ENCODE data around the gene LDLRAD1. TPM values are rescaled to one million over a fixed set of nuclear protein-coding genes. Genes with fewer than 3 reads are reported as not detected.

The LDLRAD1 gene
- total and polyA plus RNA-seq, 5 donors: not detected

GRCh38 chr1:53967409-53968124 lies 50.4 kb downstream of the LDLRAD1 start:
- ATAC-seq (peak; percentile 28 to 31), DNase-seq (no peak)
- intact Hi-C loops (cut with DNase I): no loop called here
- Histone ChIP-seq H3K27ac (ENCODE audit: low read length) (no peak overlapping the region), H3K4me1 (ENCODE audit: control insufficient read depth, insufficient read depth, low read length) (no peaks in the 10 kb centered on the region), H3K27me3 (ENCODE audit: control insufficient read depth, insufficient read depth) (no peaks in the 10 kb centered on the region), H3K9me3 (ENCODE audit: control insufficient read depth, low read length) (no peaks in the 10 kb centered on the region), H3K4me3 (ENCODE audit: low read length) (no peak overlapping the region)
- 71% methylated on average over 7 of the region's 7 CpGs for WGBS

- Histone ChIP-seq H3K4me1 (ENCODE audit: control insufficient read depth, insufficient read depth, low read length) (no peaks in the 10 kb centered on the region), H3K27me3 (ENCODE audit: control insufficient read depth, insufficient read depth) (no peaks in the 10 kb centered on the region), H3K4me3 (ENCODE audit: low read length) (no peak overlapping the region), H3K27ac (ENCODE audit: low read length) (no peak overlapping the region), H3K9me3 (ENCODE audit: control insufficient read depth, low read length) (no peaks in the 10 kb centered on the region)
- intact Hi-C loops (cut with DNase I): no loop called here
- DNase-seq (no peak), ATAC-seq (no peak)
- WGBS: 88% methylated on average over 3 of the region's 3 CpGs
These were observed 51.2 kb downstream of the LDLRAD1 start for GRCh38 chr1:53966794-53967193.

GRCh38 chr1:53964109-53964508 lies 53.9 kb downstream of the LDLRAD1 start:
- Histone ChIP-seq H3K27ac (ENCODE audit: low read length) (no peak overlapping the region), H3K27me3 (ENCODE audit: control insufficient read depth, insufficient read depth) (no peaks in the 10 kb centered on the region), H3K9me3 (ENCODE audit: control insufficient read depth, low read length) (no peaks in the 10 kb centered on the region), H3K4me3 (ENCODE audit: low read length) (no peak overlapping the region), H3K4me1 (ENCODE audit: control insufficient read depth, insufficient read depth, low read length) (no peaks in the 10 kb centered on the region)
- no peak for ATAC-seq
- 68% methylated on average over 5 of the region's 5 CpGs for WGBS
- intact Hi-C loops (cut with DNase I): loop anchor here in 1 of 4 donors (5.0 kb wide), 1 partner anchor 82 kb away; no protein-coding TSS in a partner anchor
- DNase-seq: no peak

GRCh38 chr1:53963460-53963859 lies 54.5 kb downstream of the LDLRAD1 start:
- H3K27ac ChIP-seq (ENCODE audit: low read length): no peak overlapping the region
- intact Hi-C loops (cut with DNase I): loop anchor here in 1 of 4 donors (5.0 kb wide), 1 partner anchor 81 kb away; no protein-coding TSS in a partner anchor
- DNase-seq (no peak), ATAC-seq (no peak)
- no peak overlapping the region for H3K4me3 ChIP-seq (ENCODE audit: low read length)
- H3K9me3 ChIP-seq (ENCODE audit: control insufficient read depth, low read length): no peaks in the 10 kb centered on the region
- H3K27me3 ChIP-seq (ENCODE audit: control insufficient read depth, insufficient read depth): no peaks in the 10 kb centered on the region
- WGBS: 86% methylated on average over 4 of the region's 4 CpGs
- no peaks in the 10 kb centered on the region for H3K4me1 ChIP-seq (ENCODE audit: control insufficient read depth, insufficient read depth, low read length)

GRCh38 chr1:53962395-53962794 lies 55.6 kb downstream of the LDLRAD1 start:
- H3K4me1 ChIP-seq (ENCODE audit: control insufficient read depth, insufficient read depth, low read length): peaks cover under 1% of the 10 kb centered on the region
- no peak overlapping the region for H3K27ac ChIP-seq (ENCODE audit: low read length)
- ATAC-seq (no peak), DNase-seq (no peak)
- intact Hi-C loops (cut with DNase I): loop anchor here in 1 of 4 donors (5.0 kb wide), 1 partner anchor 80 kb away; no protein-coding TSS in a partner anchor
- WGBS: 97% methylated on average over 4 of the region's 4 CpGs
- no peaks in the 10 kb centered on the region for H3K9me3 ChIP-seq (ENCODE audit: control insufficient read depth, low read length)
- no peaks in the 10 kb centered on the region for H3K27me3 ChIP-seq (ENCODE audit: control insufficient read depth, insufficient read depth)
- H3K4me3 ChIP-seq (ENCODE audit: low read length): no peak overlapping the region

- DNase-seq: no peak
These were observed 58.2 kb downstream of the LDLRAD1 start for GRCh38 chr1:53959664-53960250.

More at GRCh38 chr1:53959664-53960250, 58.2 kb downstream of the LDLRAD1 start:
- no peak overlapping the region for H3K27ac ChIP-seq (ENCODE audit: low read length)
- H3K4me3 ChIP-seq (ENCODE audit: low read length): no peak overlapping the region
- H3K9me3 ChIP-seq (ENCODE audit: control insufficient read depth, low read length): no peaks in the 10 kb centered on the region
- ATAC-seq: no peak
- intact Hi-C loops (cut with DNase I): loop anchor here in 1 of 4 donors (5.0 kb wide), 1 partner anchor 77 kb away; no protein-coding TSS in a partner anchor
- H3K27me3 ChIP-seq (ENCODE audit: control insufficient read depth, insufficient read depth): no peaks in the 10 kb centered on the region
- peaks cover 7% of the 10 kb centered on the region for H3K4me1 ChIP-seq (ENCODE audit: control insufficient read depth, insufficient read depth, low read length)

Small RNAs within 50 kb of the gene (microRNA-seq; reads per million reads assigned to microRNA genes)
- gene MIR4781: 0 to 1.6 reads per million in 2 donors

Other genes starting within 250 kb of the LDLRAD1 start
- 1 to 10 TPM; 5.0 to 8.5 (median 6.7) TPM for gene NDC1, start 179.9 kb downstream of the LDLRAD1 start, total RNA-seq
- gene NDC1, start 179.9 kb downstream of the LDLRAD1 start, polyA plus RNA-seq: 2.5 TPM
- gene YIPF1, start 128.4 kb downstream of the LDLRAD1 start, total RNA-seq: 10 to 100 TPM; 13.3 to 15.7 (median 15.6) TPM
- 13.4 TPM for gene YIPF1, start 128.4 kb downstream of the LDLRAD1 start, polyA plus RNA-seq
- not detected for gene DIO1, start 124.0 kb downstream of the LDLRAD1 start, total RNA-seq
- not detected for gene DIO1, start 124.0 kb downstream of the LDLRAD1 start, polyA plus RNA-seq
- 10 to 100 TPM; 14.2 to 16.8 (median 15.2) TPM for gene IFT25, start 72.5 kb downstream of the LDLRAD1 start, total RNA-seq
- 20.5 TPM for gene IFT25, start 72.5 kb downstream of the LDLRAD1 start, polyA plus RNA-seq
- 10 to 100 TPM; 11.8 to 19.5 (median 15.4) TPM for gene LRRC42, start 71.8 kb downstream of the LDLRAD1 start, total RNA-seq
- gene LRRC42, start 71.8 kb downstream of the LDLRAD1 start, polyA plus RNA-seq: 8.8 TPM
- 100 to 1,000 TPM; 333 to 377 (median 362) TPM for gene TMEM59, start 35.0 kb upstream of the LDLRAD1 start, total RNA-seq
- gene TMEM59, start 35.0 kb upstream of the LDLRAD1 start, polyA plus RNA-seq: 245 TPM
- gene TCEANC2, start 35.4 kb upstream of the LDLRAD1 start, total RNA-seq: 1 to 10 TPM; 3.8 to 5.7 (median 4.6) TPM
- 3.1 TPM for gene TCEANC2, start 35.4 kb upstream of the LDLRAD1 start, polyA plus RNA-seq
- not detected for gene CDCP2, start 134.8 kb upstream of the LDLRAD1 start, total RNA-seq
- not detected for gene CDCP2, start 134.8 kb upstream of the LDLRAD1 start, polyA plus RNA-seq
- 1 to 10 TPM; 3.0 to 6.4 (median 5.5) TPM for gene CYB5RL, start 181.8 kb upstream of the LDLRAD1 start, total RNA-seq
- 3.2 TPM for gene CYB5RL, start 181.8 kb upstream of the LDLRAD1 start, polyA plus RNA-seq
- 10 to 100 TPM; 53.1 to 57.1 (median 55.7) TPM for gene MRPL37, start 182.0 kb upstream of the LDLRAD1 start, total RNA-seq
- gene MRPL37, start 182.0 kb upstream of the LDLRAD1 start, polyA plus RNA-seq: 53.9 TPM

Data from right cardiac atrium (tissue), 5 donors.